Fibroblast of skin of right biceps (primary cell): ENCODE measurements around the gene MRPL48.
A peak's percentile ranks its signal among the peaks of the same experiment; 100 is the strongest.
"Not testable (repeated sequence)": the region's sequence is repeated elsewhere in the genome, so short reads cannot be mapped to it uniquely, and the experiment has no call there.

Experiments used
- DNase-seq: peaks from one replicate; pipeline ENCODE4 v3.0.0-alpha.2; 2013

Gene MRPL48

GRCh38 chr11:73781303-73781702 lies 6.4 kb upstream of the MRPL48 start:
- DNase-seq: no peak

GRCh38 chr11:73783483-73784020 lies 4.1 kb upstream of the MRPL48 start:
- DNase-seq: no peak

- peak; percentile 40 for DNase-seq
Observed at GRCh38 chr11:73784080-73784634, 3.5 kb upstream of the MRPL48 start.

- DNase-seq: no peak
Observed at GRCh38 chr11:73784734-73785133, 2.9 kb upstream of the MRPL48 start.

- DNase-seq: not testable (repeated sequence)
Observed at GRCh38 chr11:73785467-73785866, 2.2 kb upstream of the MRPL48 start.

GRCh38 chr11:73787051-73787642 lies 527 bp upstream of the MRPL48 start:
- no peak for DNase-seq

- no peak for DNase-seq
Observed at GRCh38 chr11:73789279-73789670, 1.6 kb downstream of the MRPL48 start.

GRCh38 chr11:73792584-73792983 lies 4.9 kb downstream of the MRPL48 start:
- DNase-seq: no peak

- DNase-seq: no peak
Observed at GRCh38 chr11:73795925-73796632, 8.4 kb downstream of the MRPL48 start.

GRCh38 chr11:73797457-73797856 lies 9.8 kb downstream of the MRPL48 start:
- no peak for DNase-seq

- no peak for DNase-seq
Observed at GRCh38 chr11:73800276-73800806, 12.7 kb downstream of the MRPL48 start.

GRCh38 chr11:73801136-73801535 lies 13.5 kb downstream of the MRPL48 start:
- DNase-seq: no peak

GRCh38 chr11:73804712-73805111 lies 17.0 kb downstream of the MRPL48 start:
- DNase-seq: no peak

- DNase-seq: no peak
Observed at GRCh38 chr11:73808052-73808451, 20.4 kb downstream of the MRPL48 start.

- no peak for DNase-seq
Observed at GRCh38 chr11:73810637-73811036, 23.0 kb downstream of the MRPL48 start.

GRCh38 chr11:73812234-73812633 lies 24.6 kb downstream of the MRPL48 start:
- DNase-seq: no peak

GRCh38 chr11:73814812-73815211 lies 27.1 kb downstream of the MRPL48 start:
- no peak for DNase-seq

GRCh38 chr11:73818846-73819245 lies 31.2 kb downstream of the MRPL48 start:
- DNase-seq: peak; percentile 36

- DNase-seq: no peak
Observed at GRCh38 chr11:73830261-73830660, 42.6 kb downstream of the MRPL48 start.

- no peak for DNase-seq
Observed at GRCh38 chr11:73833067-73833466, 45.4 kb downstream of the MRPL48 start.

- peak; percentile 45 for DNase-seq
Observed at GRCh38 chr11:73838443-73839122, 50.9 kb downstream of the MRPL48 start.

- no peak for DNase-seq
Observed at GRCh38 chr11:73839123-73839457, 51.4 kb downstream of the MRPL48 start.

- DNase-seq: no peak
Observed at GRCh38 chr11:73851046-73851764, 63.5 kb downstream of the MRPL48 start.
